Immature natural killer cell (primary cell): Measurements from ENCODE around the gene DLGAP1. TPM values are rescaled to one million over a fixed set of nuclear protein-coding genes. Genes with fewer than 3 reads are reported as not detected.

Source experiments
- DNase-seq, 3 donors: peaks; one replicate each; pipeline ENCODE4 v3.0.0; 2022; ENCODE audit warnings: mixed read lengths in 1 of 3
- H3K27ac Mint-ChIP-seq, 6 donors: one replicate each; pipeline ENCODE4 v1.8.0; 2020; ENCODE audit warnings: mixed read lengths in 6 of 6, mild to moderate bottlenecking in 5 of 6, inconsistent platforms in 4 of 6, moderate library complexity in 3 of 6
- H3K27me3 Mint-ChIP-seq, 3 donors: one replicate each; pipeline ENCODE4 v1.8.0; 2020 to 2021; ENCODE audit warnings: low read depth in 3 of 3, mild to moderate bottlenecking in 3 of 3, mixed read lengths in 3 of 3, moderate library complexity in 3 of 3, inconsistent platforms in 1 of 3
- H3K36me3 Mint-ChIP-seq, 3 donors: one replicate each; pipeline ENCODE4 v1.8.0; 2020; ENCODE audit warnings: mixed read lengths in 3 of 3, inconsistent platforms in 2 of 3, mild to moderate bottlenecking in 2 of 3
- H3K4me1 Mint-ChIP-seq, 2 donors: one replicate each; pipeline ENCODE4 v1.8.0; 2020; ENCODE audit warnings: inconsistent platforms in 2 of 2, mild to moderate bottlenecking in 2 of 2, mixed read lengths in 2 of 2, moderate library complexity in 1 of 2
- H3K4me3 Mint-ChIP-seq, 5 donors: one replicate each; pipeline ENCODE4 v1.8.0; 2020; ENCODE audit warnings: mild to moderate bottlenecking in 5 of 5, mixed read lengths in 5 of 5, inconsistent platforms in 3 of 5, moderate library complexity in 3 of 5
- H3K9me3 Mint-ChIP-seq, 6 donors: one replicate each; pipeline ENCODE4 v1.8.0; 2020; ENCODE audit warnings: mild to moderate bottlenecking in 6 of 6, mixed read lengths in 6 of 6, inconsistent platforms in 4 of 6, moderate library complexity in 3 of 6
- polyA plus RNA-seq, 3 donors: library from polyadenylated mRNA; unstranded; fragments of 300-500 nt; fragmentation: Illumina TruSeq; gene quantifications; one replicate each; pipeline ENCODE4 v1.2.3, GENCODE V29; 2021

DLGAP1 gene
- polyA plus RNA-seq, 3 donors from 2014 or later, result not detected

- H3K4me3 Mint-ChIP-seq, result no peak overlapping the region
- no peak overlapping the region for H3K27ac Mint-ChIP-seq
- H3K9me3 Mint-ChIP-seq, result peaks cover 0 to 42% (median 11%) of the 10 kb centered on the region in 6 donors
- no peaks in the 10 kb centered on the region for H3K36me3 Mint-ChIP-seq
- DNase-seq, result no peak
- H3K4me1 Mint-ChIP-seq, result no peaks in the 10 kb centered on the region
- H3K27me3 Mint-ChIP-seq, result peaks cover 0 to 4% (median 1%) of the 10 kb centered on the region in 3 donors
Observed at GRCh38 chr18:4200399-4200798, 254.7 kb downstream of the DLGAP1 start.

- H3K9me3 Mint-ChIP-seq, result peaks cover 2 to 31% (median 10%) of the 10 kb centered on the region in 6 donors
- H3K27ac Mint-ChIP-seq, result no peak overlapping the region
- H3K27me3 Mint-ChIP-seq, result peaks cover 0 to 4% (median 1%) of the 10 kb centered on the region in 3 donors
- no peak for DNase-seq
- no peaks in the 10 kb centered on the region for H3K36me3 Mint-ChIP-seq
- no peaks in the 10 kb centered on the region for H3K4me1 Mint-ChIP-seq
- H3K4me3 Mint-ChIP-seq, result no peak overlapping the region
Observed at GRCh38 chr18:4198956-4199355, 256.2 kb downstream of the DLGAP1 start.

DNA sequence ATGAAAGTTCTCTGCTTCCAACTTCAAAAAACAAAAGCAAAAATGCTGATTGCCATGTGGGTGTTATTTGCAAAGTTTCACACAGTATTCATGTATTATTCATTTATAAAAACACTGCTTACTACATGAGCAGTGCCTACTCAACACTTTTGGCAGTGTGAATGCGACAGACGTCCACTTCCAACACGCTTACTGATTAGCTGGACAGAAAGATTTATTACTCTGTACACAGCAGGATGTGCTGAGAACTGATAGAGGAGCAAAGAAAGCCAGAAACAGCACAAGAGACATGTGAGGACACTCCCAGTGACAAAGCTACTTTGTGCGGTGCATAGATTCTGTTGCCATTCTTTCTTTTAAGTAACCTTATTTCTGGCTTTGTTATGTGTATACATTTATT is 258.8 kb downstream of the DLGAP1 start:
- no peak overlapping the region for H3K4me3 Mint-ChIP-seq
- no peak overlapping the region for H3K27ac Mint-ChIP-seq
- H3K36me3 Mint-ChIP-seq, result no peaks in the 10 kb centered on the region

GRCh38 chr18:4193086-4193485 is 262.0 kb downstream of the DLGAP1 start:
- no peak overlapping the region for H3K27ac Mint-ChIP-seq
- H3K9me3 Mint-ChIP-seq, result peaks cover 2 to 12% (median 8%) of the 10 kb centered on the region in 6 donors
- H3K36me3 Mint-ChIP-seq, result no peaks in the 10 kb centered on the region

More for the DNA sequence above, 258.8 kb downstream of the DLGAP1 start:
- peaks cover 2 to 13% (median 5%) of the 10 kb centered on the region in 6 donors for H3K9me3 Mint-ChIP-seq
- DNase-seq, result no peak
- H3K27me3 Mint-ChIP-seq, result peaks cover 0 to 1% (median 0%) of the 10 kb centered on the region in 3 donors
- H3K4me1 Mint-ChIP-seq, result no peaks in the 10 kb centered on the region

GRCh38 chr18:4181882-4182568 is 273.1 kb downstream of the DLGAP1 start:
- no peaks in the 10 kb centered on the region for H3K4me1 Mint-ChIP-seq
- no peak overlapping the region for H3K4me3 Mint-ChIP-seq
- peaks cover 0 to 2% (median 0%) of the 10 kb centered on the region in 3 donors for H3K27me3 Mint-ChIP-seq
- no peak overlapping the region for H3K27ac Mint-ChIP-seq
- peaks cover 1 to 28% (median 5%) of the 10 kb centered on the region in 6 donors for H3K9me3 Mint-ChIP-seq
- H3K36me3 Mint-ChIP-seq, result no peaks in the 10 kb centered on the region
- no peak for DNase-seq

More at GRCh38 chr18:4193086-4193485, 262.0 kb downstream of the DLGAP1 start:
- Mint-ChIP-seq H3K4me3 (no peak overlapping the region), H3K4me1 (no peaks in the 10 kb centered on the region), H3K27me3 (no peaks in the 10 kb centered on the region)
- DNase-seq, result no peak

DNA sequence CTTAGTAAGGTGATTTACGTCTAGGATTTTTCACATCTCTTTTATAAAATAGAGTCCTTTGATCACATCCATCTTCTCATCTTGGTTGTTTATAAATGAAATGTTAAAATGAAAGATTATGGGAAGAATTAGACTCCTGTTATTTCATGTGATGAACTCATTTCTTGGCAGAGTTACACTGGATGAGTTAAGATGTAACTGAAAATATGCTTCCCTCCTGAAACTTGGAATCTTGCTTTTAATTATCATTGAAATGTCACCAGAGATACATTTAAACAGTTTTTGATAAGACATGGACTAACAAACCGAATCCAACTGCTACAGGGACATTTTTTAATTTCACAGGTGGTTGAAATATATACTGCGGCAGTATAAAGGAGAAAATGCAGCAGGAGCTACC is 274.0 kb downstream of the DLGAP1 start:
- Mint-ChIP-seq H3K4me1 (no peaks in the 10 kb centered on the region), H3K36me3 (no peaks in the 10 kb centered on the region), H3K27ac (no peak overlapping the region), H3K4me3 (no peak overlapping the region), H3K27me3 (peaks cover 0 to 4% (median 2%) of the 10 kb centered on the region in 3 donors), H3K9me3 (peaks cover 1 to 34% (median 3%) of the 10 kb centered on the region in 6 donors)
- DNase-seq, result no peak

GRCh38 chr18:4172196-4173100 is 282.7 kb downstream of the DLGAP1 start:
- Mint-ChIP-seq H3K27me3 (peaks cover 0 to 6% (median 0%) of the 10 kb centered on the region in 3 donors), H3K27ac (no peak overlapping the region), H3K36me3 (no peaks in the 10 kb centered on the region), H3K4me3 (no peak overlapping the region), H3K4me1 (no peaks in the 10 kb centered on the region), H3K9me3 (peaks cover 5 to 12% (median 8%) of the 10 kb centered on the region in 6 donors)
- DNase-seq, result no peak

- H3K27me3 Mint-ChIP-seq, result peaks cover 0 to 2% (median 0%) of the 10 kb centered on the region in 3 donors
- no peak overlapping the region for H3K27ac Mint-ChIP-seq
- H3K36me3 Mint-ChIP-seq, result no peaks in the 10 kb centered on the region
- H3K4me1 Mint-ChIP-seq, result no peaks in the 10 kb centered on the region
- DNase-seq, result no peak
- peaks cover 0 to 14% (median 3%) of the 10 kb centered on the region in 6 donors for H3K9me3 Mint-ChIP-seq
- no peak overlapping the region for H3K4me3 Mint-ChIP-seq
Observed at GRCh38 chr18:4157352-4157751, 297.8 kb downstream of the DLGAP1 start.

- Mint-ChIP-seq H3K27me3 (peaks cover 0 to 2% (median 0%) of the 10 kb centered on the region in 3 donors), H3K4me1 (no peaks in the 10 kb centered on the region)
Observed at GRCh38 chr18:4146797-4147196, 308.3 kb downstream of the DLGAP1 start.

GRCh38 chr18:4144201-4144600 is 310.9 kb downstream of the DLGAP1 start:
- no peak overlapping the region for H3K27ac Mint-ChIP-seq
- DNase-seq, result no peak
- H3K4me3 Mint-ChIP-seq, result no peak overlapping the region
- peaks cover 0 to 4% (median 0%) of the 10 kb centered on the region in 3 donors for H3K27me3 Mint-ChIP-seq
- no peaks in the 10 kb centered on the region for H3K36me3 Mint-ChIP-seq
- H3K9me3 Mint-ChIP-seq, result peaks cover 2 to 10% (median 7%) of the 10 kb centered on the region in 6 donors
- no peaks in the 10 kb centered on the region for H3K4me1 Mint-ChIP-seq

More at GRCh38 chr18:4146797-4147196, 308.3 kb downstream of the DLGAP1 start:
- no peaks in the 10 kb centered on the region for H3K36me3 Mint-ChIP-seq
- no peak for DNase-seq
- peaks cover 0 to 10% (median 4%) of the 10 kb centered on the region in 6 donors for H3K9me3 Mint-ChIP-seq
- H3K27ac Mint-ChIP-seq, result no peak overlapping the region
- no peak overlapping the region for H3K4me3 Mint-ChIP-seq

DNA sequence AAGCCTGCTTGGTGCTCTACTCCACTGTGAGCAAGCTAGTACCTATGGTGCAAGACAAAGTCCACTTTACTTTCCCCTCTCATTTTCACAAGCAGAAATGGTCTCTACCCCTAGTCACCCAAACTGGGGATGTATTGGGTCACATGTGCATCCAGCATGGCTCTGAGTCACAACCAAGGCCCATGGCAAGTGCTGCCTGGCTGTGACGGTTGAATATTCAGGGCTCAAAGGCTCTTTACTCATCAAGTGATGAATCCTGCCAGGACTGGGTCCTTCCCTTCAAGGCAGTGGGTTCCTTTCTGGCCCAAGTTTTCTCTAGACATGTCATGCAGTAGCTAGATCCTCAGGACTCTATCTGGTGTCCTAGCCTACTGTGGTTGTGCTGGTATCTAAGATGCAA is 311.5 kb downstream of the DLGAP1 start:
- H3K9me3 Mint-ChIP-seq, result peaks cover 3 to 10% (median 7%) of the 10 kb centered on the region in 6 donors
- no peaks in the 10 kb centered on the region for H3K4me1 Mint-ChIP-seq
- H3K36me3 Mint-ChIP-seq, result no peaks in the 10 kb centered on the region
- H3K27me3 Mint-ChIP-seq, result peaks cover 0 to 4% (median 1%) of the 10 kb centered on the region in 3 donors
- H3K4me3 Mint-ChIP-seq, result no peak overlapping the region
- no peak overlapping the region for H3K27ac Mint-ChIP-seq
- DNase-seq, result no peak

- no peak overlapping the region for H3K4me3 Mint-ChIP-seq
- H3K9me3 Mint-ChIP-seq, result peaks cover 3 to 12% (median 7%) of the 10 kb centered on the region in 6 donors
- no peak overlapping the region for H3K27ac Mint-ChIP-seq
- no peak for DNase-seq
- H3K4me1 Mint-ChIP-seq, result no peaks in the 10 kb centered on the region
- peaks cover 0 to 4% (median 1%) of the 10 kb centered on the region in 3 donors for H3K27me3 Mint-ChIP-seq
- H3K36me3 Mint-ChIP-seq, result no peaks in the 10 kb centered on the region
Observed at GRCh38 chr18:4142876-4143275, 312.2 kb downstream of the DLGAP1 start.

DNA sequence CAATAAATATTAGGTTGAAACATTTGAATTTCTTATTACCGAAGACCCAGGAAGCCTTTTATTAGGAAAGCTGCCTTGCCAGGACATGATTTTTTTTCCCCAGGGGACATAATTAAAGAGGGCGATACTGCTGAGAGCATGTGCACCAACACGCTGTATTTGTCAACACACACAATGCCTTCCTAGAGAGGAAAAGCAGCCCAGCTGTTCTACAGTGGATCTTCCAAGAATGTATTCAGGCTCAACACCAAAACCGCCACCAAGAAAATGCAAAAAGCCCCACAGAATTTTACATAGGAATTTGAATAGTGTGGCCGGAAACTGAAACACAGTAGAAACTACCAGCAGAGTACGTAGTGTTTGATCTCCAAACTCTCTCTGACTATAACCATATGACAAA is 320.4 kb downstream of the DLGAP1 start:
- Mint-ChIP-seq H3K27ac (no peak overlapping the region), H3K36me3 (no peaks in the 10 kb centered on the region), H3K4me1 (no peaks in the 10 kb centered on the region), H3K9me3 (peaks cover 0 to 12% (median 3%) of the 10 kb centered on the region in 6 donors), H3K27me3 (peaks cover 1 to 2% (median 1%) of the 10 kb centered on the region in 3 donors), H3K4me3 (no peak overlapping the region)
- no peak for DNase-seq
